Esophagus muscularis mucosa (tissue), 4 donors: ENCODE measurements around the gene MMP8.

ENCODE experiments used
- CTCF ChIP-seq, 3 experiments: fragments of 200-600 bp in 2 of 3; fragments of 450-650 bp in 1 of 3; sonication (generic) in 2 of 3; IDR thresholded peaks; one replicate each; pipeline ENCODE4 v1.5.1; 2017 to 2019; ENCODE audit warnings: antibody characterized with exemption in 3 of 3, mild to moderate bottlenecking in 2 of 3, moderate library complexity in 1 of 3
- EP300 ChIP-seq: sonication (generic); formaldehyde crosslinking; IDR thresholded peaks from one replicate; pipeline ENCODE4 v1.6.1; 2017; ENCODE audit warnings: antibody characterized with exemption
- POLR2A ChIP-seq: fragments of 450-650 bp; IDR thresholded peaks from one replicate; pipeline ENCODE4 v1.6.1; 2017; ENCODE audit warnings: antibody characterized with exemption, moderate library complexity, mild to moderate bottlenecking, low read depth
- POLR2AphosphoS5 ChIP-seq, 2 donors: sonication (generic); formaldehyde crosslinking; IDR thresholded peaks; one replicate each; pipeline ENCODE4 v1.6.1; 2017; ENCODE audit warnings: antibody characterized with exemption in 2 of 2

DNA sequence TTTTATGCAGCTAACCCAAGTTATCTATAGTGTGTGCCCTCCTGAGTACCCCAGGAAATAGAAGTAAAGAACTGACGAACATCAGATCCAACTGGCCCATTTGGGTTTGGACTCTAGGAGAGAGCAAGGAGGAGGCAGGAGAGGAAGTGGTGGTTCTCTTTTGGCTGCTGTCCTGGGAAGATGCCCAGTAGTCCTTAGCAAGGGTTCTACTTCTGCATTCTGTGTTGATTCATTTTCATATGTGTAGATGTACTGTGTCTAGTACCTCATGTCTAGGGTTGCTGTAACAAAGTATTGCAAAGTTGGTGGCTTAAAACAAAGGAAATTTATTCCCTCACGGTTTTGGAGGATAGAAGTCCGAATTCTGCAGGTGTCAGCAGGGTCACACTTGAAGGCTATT is 12.6 kb downstream of the MMP8 start:
- TF ChIP-seq CTCF (IDR thresholded peaks at IDR 0.05) (no peak), POLR2A (no peak), EP300 (no peak), POLR2AphosphoS5 (IDR thresholded peaks at IDR 0.05) (no peak)
